ENCODE measurements around the gene SERPINF2.
A peak's percentile ranks its signal among the peaks of the same experiment; 100 is the strongest.

GRCh38 chr17:1716076-1716911 lies 26.4 kb upstream of the SERPINF2 start:
- TF ChIP-seq CTCF (IDR thresholded peaks at IDR 0.05) (peak in 1 of 5 experiments; percentile 45), POLR2A (IDR thresholded peaks at IDR 0.05) (peak; percentile 96 to 99)
